NAMALWA (cell line): Measurements from ENCODE around the gene SERP2.

Source experiments
- DNase-seq: peaks from one replicate; pipeline ENCODE4 v3.0.0-alpha.2; 2015; ENCODE audit warnings: low spot score

Gene SERP2

GRCh38 chr13:44388427-44389059 is 14.9 kb downstream of the SERP2 start:
- DNase-seq: no peak

- no peak for DNase-seq
These were observed 15.5 kb downstream of the SERP2 start for GRCh38 chr13:44389060-44389666.

- DNase-seq: no peak
These were observed 16.3 kb downstream of the SERP2 start for GRCh38 chr13:44389876-44390275.

GRCh38 chr13:44393391-44393790 is 19.8 kb downstream of the SERP2 start:
- no peak for DNase-seq

- DNase-seq: no peak
These were observed 21.0 kb downstream of the SERP2 start for GRCh38 chr13:44394658-44395057.

GRCh38 chr13:44395976-44396694 is 22.5 kb downstream of the SERP2 start:
- no peak for DNase-seq

- DNase-seq: no peak
These were observed 23.3 kb downstream of the SERP2 start for GRCh38 chr13:44396701-44397580.

GRCh38 chr13:44397766-44398223 is 24.2 kb downstream of the SERP2 start:
- no peak for DNase-seq

GRCh38 chr13:44398606-44399005 is 25.0 kb downstream of the SERP2 start:
- DNase-seq: no peak

GRCh38 chr13:44399074-44399473 is 25.4 kb downstream of the SERP2 start:
- no peak for DNase-seq

- no peak for DNase-seq
These were observed 27.1 kb downstream of the SERP2 start for GRCh38 chr13:44400736-44401135.

GRCh38 chr13:44401577-44401976 is 28.0 kb downstream of the SERP2 start:
- DNase-seq: no peak

- DNase-seq: no peak
These were observed 29.3 kb downstream of the SERP2 start for GRCh38 chr13:44402899-44403445.

- no peak for DNase-seq
These were observed 29.9 kb downstream of the SERP2 start for GRCh38 chr13:44403461-44404056.

- no peak for DNase-seq
These were observed 30.9 kb downstream of the SERP2 start for GRCh38 chr13:44404261-44405132.

GRCh38 chr13:44406617-44407016 is 33.0 kb downstream of the SERP2 start:
- no peak for DNase-seq

GRCh38 chr13:44407379-44407778 is 33.8 kb downstream of the SERP2 start:
- DNase-seq: no peak

- DNase-seq: no peak
These were observed 34.3 kb downstream of the SERP2 start for GRCh38 chr13:44407891-44408290.

GRCh38 chr13:44409595-44409994 is 36.0 kb downstream of the SERP2 start:
- DNase-seq: no peak

GRCh38 chr13:44410328-44410859 is 36.8 kb downstream of the SERP2 start:
- DNase-seq: peak; percentile 28
